ENCODE results near the gene ANKRD52. TPM values are rescaled to one million over a fixed set of nuclear protein-coding genes. Genes with fewer than 3 reads are reported as not detected.

ANKRD52 gene
- total and polyA plus RNA-seq, 9 of the 15 experiments (the other 6 are each of a cell fraction or from before 2014, with no cell fraction given) = 0.52 to 46.8 (median 7.9) TPM

GRCh38 chr12:56266693-56267442 is 8.7 kb upstream of the ANKRD52 start, which contains the start of gene COQ10A (continued):
- peak; percentile 62; the same call in 1 of the 2 replicates for TF ChIP-seq POLR2H (tag; IDR thresholded peaks at IDR 0.05; ENCODE audit: low read depth)
- TF ChIP-seq TSHZ1 (CRISPR knock-in tag; IDR thresholded peaks at IDR 0.05) = no peak
- no peak for TF ChIP-seq CHD4 (IDR thresholded peaks at IDR 0.05; ENCODE audit: insufficient read depth, insufficient replicate concordance, low read depth, low read length, poor library complexity, severe bottlenecking)
- TF ChIP-seq JUN (IDR thresholded peaks at IDR 0.05; ENCODE audit: borderline replicate concordance, low read depth, low read length) = no peak; the same call in 1 of the 2 replicates
- no peak; the same call in 1 of the 2 replicates for TF ChIP-seq JUN (CRISPR knock-in tag; IDR thresholded peaks at IDR 0.05; ENCODE audit: borderline replicate concordance)
- no peak for TF ChIP-seq NCOA1 (IDR thresholded peaks at IDR 0.05; ENCODE audit: low read depth)
- no peak for TF ChIP-seq MCM3 (IDR thresholded peaks at IDR 0.05)
- TF ChIP-seq ZNF133 (CRISPR knock-in tag; IDR thresholded peaks at IDR 0.05) = no peak
- TF ChIP-seq GTF2B (IDR thresholded peaks at IDR 0.05; ENCODE audit: extremely low read depth, insufficient read length) = no peak
- TF ChIP-seq BHLHE40 (IDR thresholded peaks at IDR 0.05; ENCODE audit: low read length) = peak; percentile 31; the same call in 1 of the 2 replicates
- TF ChIP-seq SUPT5H (IDR thresholded peaks at IDR 0.05) = peak; percentile 79
- TF ChIP-seq IFI16 (CRISPR knock-in tag; IDR thresholded peaks at IDR 0.05) = no peak
- 0 out of 2 replicates have a peak, but pooled peaks have one; percentile 17 for TF ChIP-seq CEBPG (CRISPR knock-in tag; IDR thresholded peaks at IDR 0.05)
- no peak for TF ChIP-seq CEBPG (tag; conservative IDR thresholded peaks at IDR 0.05 in 1 of 2, IDR thresholded peaks at IDR 0.05 in 1 of 2)
- no peak for TF ChIP-seq TCF7L2 (IDR thresholded peaks at IDR 0.05; ENCODE audit: low read depth, low read length)
- TF ChIP-seq CC2D1A (IDR thresholded peaks at IDR 0.05) = no peak
- peak; percentile 77 for TF ChIP-seq CREB3L1 (IDR thresholded peaks at IDR 0.05; ENCODE audit: borderline replicate concordance, low read depth)
- TF ChIP-seq EZH2 (IDR thresholded peaks at IDR 0.05; ENCODE audit: borderline replicate concordance, low read depth, low read length) = no peak
- TF ChIP-seq RHOXF2B (CRISPR knock-in tag; conservative IDR thresholded peaks at IDR 0.05) = no peak
- TF ChIP-seq ZNF224 (CRISPR knock-in tag; IDR thresholded peaks at IDR 0.05) = no peak
- no peak for TF ChIP-seq FOXK1 (CRISPR knock-in tag; IDR thresholded peaks at IDR 0.05; ENCODE audit: borderline replicate concordance)
- no peak for TF ChIP-seq NR0B1 (IDR thresholded peaks at IDR 0.05; ENCODE audit: partially characterized antibody)

Measured in K562 (cell line).